Retinal pigment epithelial cell (primary cell): ENCODE data around the gene TRIM68.

Experiments used
- DNase-seq: peaks from one replicate; pipeline ENCODE4 v3.0.0-alpha.2; 2010; ENCODE audit warnings: low read depth
- H3K4me3 ChIP-seq: 2 replicates; pipeline ENCODE4 v1.5.1; 2011; ENCODE audit warnings: mild to moderate bottlenecking, low read length, control low read depth, moderate library complexity
- TF ChIP-seq, protein P1 (sequence below): conservative IDR thresholded peaks from 2 replicates; pipeline ENCODE4 v1.5.1; 2011; ENCODE audit warnings: low read depth, low read length, control low read depth, inconsistent platforms

Gene TRIM68

DNA sequence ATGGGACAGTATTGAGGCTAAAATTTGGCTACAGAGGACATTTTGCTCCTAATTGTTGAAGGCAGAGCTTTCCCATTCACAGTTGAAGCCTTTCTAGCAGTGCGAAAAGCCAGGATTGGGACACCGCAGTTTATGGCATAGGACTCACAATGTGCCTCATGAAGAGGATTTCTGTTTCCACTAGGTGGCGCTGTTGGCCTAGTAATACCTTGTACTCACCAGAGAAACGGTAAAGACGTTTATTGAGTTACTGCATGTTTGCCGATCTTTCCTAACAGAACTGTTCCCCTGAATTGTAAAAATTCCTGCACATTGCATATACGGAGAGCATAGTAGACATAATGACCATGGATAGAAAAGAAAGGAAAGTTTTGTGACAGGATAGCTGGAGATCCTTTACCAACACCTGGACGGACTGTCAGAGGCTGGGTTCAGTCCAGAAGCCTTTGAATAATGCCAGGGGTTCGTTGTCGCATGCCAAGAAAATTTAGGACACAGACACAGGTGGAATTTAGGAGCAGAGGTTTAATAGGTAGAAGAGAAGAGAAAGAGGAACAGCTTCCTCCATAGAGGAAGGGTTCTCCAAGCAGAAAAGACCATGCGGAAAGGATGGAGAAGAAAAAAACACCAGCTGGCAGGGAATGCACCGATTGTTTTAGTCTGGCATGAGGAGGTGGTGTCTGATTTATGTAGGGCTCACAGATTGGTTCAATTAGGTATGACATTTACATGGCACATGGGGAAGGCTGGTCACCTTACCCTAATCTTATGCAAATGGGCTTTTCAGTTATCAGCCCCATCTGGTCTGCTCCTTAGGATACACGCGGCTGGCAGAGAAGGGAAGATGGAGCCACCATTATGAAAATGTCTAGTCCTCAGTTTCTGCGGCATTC is 18.4 kb upstream of the TRIM68 start:
- H3K4me3 ChIP-seq, result no peak overlapping the region
- TF ChIP-seq, protein P1, sequence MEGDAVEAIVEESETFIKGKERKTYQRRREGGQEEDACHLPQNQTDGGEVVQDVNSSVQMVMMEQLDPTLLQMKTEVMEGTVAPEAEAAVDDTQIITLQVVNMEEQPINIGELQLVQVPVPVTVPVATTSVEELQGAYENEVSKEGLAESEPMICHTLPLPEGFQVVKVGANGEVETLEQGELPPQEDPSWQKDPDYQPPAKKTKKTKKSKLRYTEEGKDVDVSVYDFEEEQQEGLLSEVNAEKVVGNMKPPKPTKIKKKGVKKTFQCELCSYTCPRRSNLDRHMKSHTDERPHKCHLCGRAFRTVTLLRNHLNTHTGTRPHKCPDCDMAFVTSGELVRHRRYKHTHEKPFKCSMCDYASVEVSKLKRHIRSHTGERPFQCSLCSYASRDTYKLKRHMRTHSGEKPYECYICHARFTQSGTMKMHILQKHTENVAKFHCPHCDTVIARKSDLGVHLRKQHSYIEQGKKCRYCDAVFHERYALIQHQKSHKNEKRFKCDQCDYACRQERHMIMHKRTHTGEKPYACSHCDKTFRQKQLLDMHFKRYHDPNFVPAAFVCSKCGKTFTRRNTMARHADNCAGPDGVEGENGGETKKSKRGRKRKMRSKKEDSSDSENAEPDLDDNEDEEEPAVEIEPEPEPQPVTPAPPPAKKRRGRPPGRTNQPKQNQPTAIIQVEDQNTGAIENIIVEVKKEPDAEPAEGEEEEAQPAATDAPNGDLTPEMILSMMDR, result peak; percentile 73
- DNase-seq, result peak; percentile 27

DNA sequence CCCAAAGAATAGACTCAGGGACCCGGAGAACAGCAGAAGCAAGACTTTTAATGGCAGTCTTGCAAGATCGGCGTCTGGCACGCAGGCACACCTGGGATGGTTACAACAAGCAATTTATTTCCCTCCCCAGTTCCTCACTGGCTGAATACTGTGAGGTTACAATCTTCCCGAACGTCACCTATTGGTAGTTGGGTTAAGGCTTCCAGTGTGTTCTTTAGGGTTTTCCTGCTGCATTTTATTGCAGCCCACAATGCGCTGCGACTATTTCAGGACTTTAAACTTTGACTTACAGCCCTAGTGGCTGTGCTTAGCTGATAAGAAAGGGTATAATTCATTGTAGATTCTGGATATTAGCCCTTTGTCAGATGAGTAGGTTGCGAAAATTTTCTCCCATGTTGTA is 11.5 kb upstream of the TRIM68 start:
- H3K4me3 ChIP-seq, result no peak overlapping the region
- TF ChIP-seq, protein P1, result no peak
- no peak for DNase-seq

DNA sequence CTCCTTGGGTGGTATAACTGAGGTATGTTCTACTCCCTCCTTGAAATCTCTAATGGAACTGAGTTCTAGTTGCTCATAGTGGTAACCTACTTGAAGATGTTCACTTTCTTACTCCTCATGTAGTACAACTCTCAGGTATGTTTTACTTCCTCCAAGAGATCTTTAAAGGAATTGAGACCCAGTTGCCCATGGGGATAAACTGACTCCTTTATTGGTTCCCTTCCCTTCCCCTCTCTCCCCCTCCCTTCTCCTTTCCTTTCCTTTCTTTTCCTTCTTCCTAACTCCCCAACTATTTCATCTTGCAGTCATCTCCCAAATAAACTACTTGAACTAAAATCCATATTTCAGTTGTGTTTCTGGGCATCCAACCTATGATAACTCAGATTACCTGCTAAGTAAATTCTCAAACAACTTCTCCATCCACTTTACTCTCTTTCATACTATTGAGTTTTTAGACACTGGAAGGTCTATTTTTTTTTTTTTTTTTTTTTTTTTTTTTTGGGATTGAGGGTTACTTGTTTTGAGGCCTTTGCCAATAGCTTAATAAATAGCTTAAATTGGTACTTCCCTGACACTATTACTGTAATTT is 7.9 kb upstream of the TRIM68 start:
- no peak overlapping the region for H3K4me3 ChIP-seq
- DNase-seq, result no peak
- TF ChIP-seq, protein P1, result no peak

DNA sequence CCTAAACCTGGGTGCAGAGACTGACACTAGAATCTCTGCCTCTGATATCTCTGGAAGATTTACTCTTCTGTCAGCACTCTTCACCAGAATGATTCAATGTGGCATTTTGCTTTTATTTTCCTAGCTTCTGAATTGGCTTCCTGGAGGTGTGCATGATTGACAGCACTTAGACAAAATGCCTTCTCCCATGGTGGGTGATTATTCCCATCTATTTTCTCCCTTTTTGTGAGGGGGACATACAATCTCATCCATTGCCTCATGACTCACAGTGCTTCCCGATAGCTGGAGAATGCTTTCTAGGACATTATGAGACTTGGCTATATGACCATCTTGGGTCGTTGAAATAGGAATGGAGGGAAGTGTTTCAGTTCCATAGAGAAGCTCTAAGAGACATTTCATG is 4.0 kb upstream of the TRIM68 start:
- TF ChIP-seq, protein P1, result no peak
- no peak for DNase-seq
- no peak overlapping the region for H3K4me3 ChIP-seq

DNA sequence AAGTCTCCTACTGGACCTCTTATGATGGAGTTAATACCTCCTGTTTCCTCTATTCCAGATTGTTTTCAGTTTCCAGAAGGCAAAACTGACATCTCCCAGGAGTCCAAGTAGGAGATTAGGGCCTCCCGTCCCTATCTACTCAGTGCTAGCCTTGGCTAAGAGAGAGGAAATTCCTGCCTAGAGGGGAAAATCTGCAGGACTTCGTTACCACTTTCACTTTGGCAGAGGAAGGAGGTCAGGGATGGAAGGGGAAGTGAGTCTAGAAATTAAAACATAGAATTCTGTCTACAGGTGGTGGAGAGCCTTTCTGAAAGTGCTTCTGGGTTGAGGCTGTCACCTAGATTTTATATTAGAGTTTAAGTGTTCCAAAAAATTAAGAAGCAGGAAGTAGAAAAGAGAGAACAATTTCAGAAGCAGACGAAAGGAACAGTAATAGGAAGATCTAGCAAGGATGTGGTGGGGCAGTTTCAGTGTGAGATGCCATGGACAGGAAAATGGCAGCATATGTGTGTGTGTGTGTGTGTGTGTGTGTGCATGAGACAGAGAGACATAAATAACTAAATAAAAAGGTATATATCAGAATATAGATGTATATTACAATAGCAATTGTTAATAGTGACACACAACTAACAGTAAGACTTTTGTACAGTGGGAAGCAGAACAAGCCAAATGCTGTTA is 2.4 kb upstream of the TRIM68 start:
- TF ChIP-seq, protein P1, result no peak
- no peak for DNase-seq
- no peak overlapping the region for H3K4me3 ChIP-seq

DNA sequence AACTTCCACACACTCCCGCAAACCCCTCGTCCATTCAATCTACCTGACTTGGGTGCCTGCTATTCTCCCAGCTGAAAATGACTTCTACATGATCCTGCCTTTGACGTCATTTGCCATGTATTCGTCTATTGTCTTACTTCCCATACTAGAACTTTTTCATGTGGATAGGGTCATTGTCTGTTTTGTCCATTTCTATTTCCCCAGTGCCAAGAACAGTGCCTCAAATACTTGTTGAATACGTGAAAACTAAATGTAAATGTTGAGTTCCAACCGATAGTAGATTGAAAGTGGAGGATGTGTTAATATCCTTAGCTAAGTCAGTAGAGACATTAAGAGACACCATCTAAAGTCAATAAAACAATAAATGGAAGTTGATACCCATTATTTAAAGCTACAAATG is 935 bp downstream of the TRIM68 start:
- peak overlapping the region; percentile 86 for H3K4me3 ChIP-seq
- TF ChIP-seq, protein P1, result no peak
- no peak for DNase-seq
